HEK293 (cell line): Measurements from ENCODE around the gene ANKRD65.

Experiments used
- CTCF ChIP-seq: fragments of 450-650 bp; formaldehyde crosslinking; IDR thresholded peaks from 2 replicates; pipeline ENCODE4 v1.5.1; 2016; ENCODE audit warnings: missing biosample characterization, missing genetic modification characterization
- PBX3 ChIP-seq: sonication (generic); formaldehyde crosslinking; IDR thresholded peaks from 2 replicates; pipeline ENCODE4 v1.8.1; 2022; ENCODE audit warnings: mild to moderate bottlenecking, moderate library complexity, missing genetic modification reagents
- ZNF274 ChIP-seq, 2 experiments: fragments of 200-500 bp in 1 of 2; fragments of 450-650 bp in 1 of 2; sonication (Bioruptor generic) in 1 of 2; formaldehyde crosslinking in 1 of 2; IDR thresholded peaks; 2 replicates each; pipeline versions ENCODE4 v1.5.1 to v1.6.1; 2014 to 2016; ENCODE audit warnings: borderline replicate concordance in 1 of 2, inconsistent platforms in 1 of 2, low read length in 1 of 2, missing biosample characterization in 1 of 2, missing genetic modification characterization in 1 of 2
- ZNF311 ChIP-seq: fragments of 450-650 bp; formaldehyde crosslinking; IDR thresholded peaks from 2 replicates; pipeline ENCODE4 v1.5.1; 2017; ENCODE audit warnings: missing biosample characterization, missing genetic modification characterization, borderline replicate concordance
- ZNF549 ChIP-seq: fragments of 450-650 bp; IDR thresholded peaks from 2 replicates; pipeline ENCODE4 v1.5.1; 2018; ENCODE audit warnings: missing biosample characterization, missing genetic modification characterization, mild to moderate bottlenecking, inconsistent platforms, moderate library complexity

- TF ChIP-seq ZNF311 (tag by site-specific recombination) = no peak
- no peak for TF ChIP-seq PBX3 (CRISPR knock-in tag)
- TF ChIP-seq ZNF549 (tag by site-specific recombination) = no peak
- TF ChIP-seq CTCF (tag by site-specific recombination) = no peak
- TF ChIP-seq ZNF274 (IDR thresholded peaks at IDR 0.05; ENCODE audit: low read length) = no peak
- TF ChIP-seq ZNF274 (tag by site-specific recombination; IDR thresholded peaks at IDR 0.05; ENCODE audit: borderline replicate concordance) = no peak
These were observed 10.8 kb upstream of the ANKRD65 start for GRCh38 chr1:1431845-1432273.
